OCI-LY7 (cell line): ENCODE results near the gene KHSRP.
"Not testable (repeated sequence)": the region's sequence is repeated elsewhere in the genome, so short reads cannot be mapped to it uniquely, and the experiment has no call there.

Experiments used
- EZH2phosphoT487 ChIP-seq: fragments of 200-600 bp; sonication (generic); IDR thresholded peaks from 2 replicates; pipeline ENCODE4 v1.6.1; 2018; ENCODE audit warnings: low read depth, borderline replicate concordance, mild to moderate bottlenecking, mixed run types, antibody characterized with exemption, low read length, moderate library complexity, mixed read lengths
- TF ChIP-seq, protein P1 (sequence below): fragments of 200-600 bp; sonication (generic); conservative IDR thresholded peaks from 2 replicates; pipeline ENCODE4 v1.5.1; 2014; ENCODE audit warnings: mild to moderate bottlenecking, antibody characterized with exemption, low read length, moderate library complexity, mixed read lengths

DNA sequence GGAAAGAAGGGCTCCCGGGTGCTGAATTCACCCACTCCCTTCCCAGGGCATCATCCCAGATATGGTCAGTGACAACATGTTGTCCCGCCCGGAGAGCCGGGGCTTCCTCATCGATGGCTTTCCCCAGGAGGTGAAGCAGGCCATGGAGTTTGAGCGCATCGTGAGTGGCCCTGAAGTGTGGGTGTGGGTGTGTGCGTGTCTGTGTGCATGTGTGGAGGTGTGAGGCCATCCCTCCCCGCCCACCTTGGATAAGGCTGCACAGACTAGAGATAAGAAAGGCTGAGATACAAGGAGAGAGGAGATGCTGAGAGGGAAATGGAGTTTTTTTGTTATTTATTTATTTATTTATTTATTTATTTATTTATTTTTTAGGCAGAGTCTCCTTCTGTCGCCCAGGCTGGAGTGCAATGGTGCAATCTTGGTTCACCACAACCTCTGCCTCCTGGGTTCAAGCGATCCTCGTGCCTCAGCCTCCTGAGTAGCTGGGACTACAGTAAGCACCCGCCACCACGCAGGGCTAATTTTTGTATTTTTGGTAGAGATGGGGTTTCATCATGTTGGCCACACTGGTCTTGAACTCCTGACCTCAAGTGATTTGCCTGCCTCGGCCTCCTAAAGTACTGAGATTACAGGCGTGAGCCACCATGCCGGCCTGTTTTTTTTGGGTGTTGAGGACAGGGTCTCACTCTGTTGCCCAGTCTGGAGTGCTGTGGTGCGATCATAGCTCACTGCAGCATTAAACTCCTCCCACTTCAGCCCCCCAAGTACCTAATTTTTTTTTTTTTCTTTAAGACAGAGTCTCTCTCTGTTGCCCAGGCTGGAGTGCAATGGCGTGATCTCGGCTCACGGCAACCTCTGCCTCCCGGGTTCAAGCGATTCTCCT, 24.3 kb downstream of the KHSRP start:
- TF ChIP-seq, protein P1, sequence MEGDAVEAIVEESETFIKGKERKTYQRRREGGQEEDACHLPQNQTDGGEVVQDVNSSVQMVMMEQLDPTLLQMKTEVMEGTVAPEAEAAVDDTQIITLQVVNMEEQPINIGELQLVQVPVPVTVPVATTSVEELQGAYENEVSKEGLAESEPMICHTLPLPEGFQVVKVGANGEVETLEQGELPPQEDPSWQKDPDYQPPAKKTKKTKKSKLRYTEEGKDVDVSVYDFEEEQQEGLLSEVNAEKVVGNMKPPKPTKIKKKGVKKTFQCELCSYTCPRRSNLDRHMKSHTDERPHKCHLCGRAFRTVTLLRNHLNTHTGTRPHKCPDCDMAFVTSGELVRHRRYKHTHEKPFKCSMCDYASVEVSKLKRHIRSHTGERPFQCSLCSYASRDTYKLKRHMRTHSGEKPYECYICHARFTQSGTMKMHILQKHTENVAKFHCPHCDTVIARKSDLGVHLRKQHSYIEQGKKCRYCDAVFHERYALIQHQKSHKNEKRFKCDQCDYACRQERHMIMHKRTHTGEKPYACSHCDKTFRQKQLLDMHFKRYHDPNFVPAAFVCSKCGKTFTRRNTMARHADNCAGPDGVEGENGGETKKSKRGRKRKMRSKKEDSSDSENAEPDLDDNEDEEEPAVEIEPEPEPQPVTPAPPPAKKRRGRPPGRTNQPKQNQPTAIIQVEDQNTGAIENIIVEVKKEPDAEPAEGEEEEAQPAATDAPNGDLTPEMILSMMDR = not testable (repeated sequence)
- not testable (repeated sequence) for TF ChIP-seq EZH2phosphoT487
